Lower leg skin (tissue), 3 donors: ENCODE results near the gene PPP1R12B.
"Not testable (repeated sequence)": the region's sequence is repeated elsewhere in the genome, so short reads cannot be mapped to it uniquely, and the experiment has no call there.

Experiments
- POLR2A ChIP-seq, 2 donors: fragments of 450-650 bp; IDR thresholded peaks; one replicate each; pipeline ENCODE4 v1.6.1; 2016 to 2017; ENCODE audit warnings: antibody characterized with exemption in 2 of 2, mild to moderate bottlenecking in 1 of 2, moderate library complexity in 1 of 2
- TF ChIP-seq, protein P1 (sequence below), 3 donors: fragments of 450-650 bp; IDR thresholded peaks; one replicate each; pipeline ENCODE4 v1.5.1; 2016; ENCODE audit warnings: antibody characterized with exemption in 3 of 3, mild to moderate bottlenecking in 3 of 3, moderate library complexity in 2 of 3

DNA sequence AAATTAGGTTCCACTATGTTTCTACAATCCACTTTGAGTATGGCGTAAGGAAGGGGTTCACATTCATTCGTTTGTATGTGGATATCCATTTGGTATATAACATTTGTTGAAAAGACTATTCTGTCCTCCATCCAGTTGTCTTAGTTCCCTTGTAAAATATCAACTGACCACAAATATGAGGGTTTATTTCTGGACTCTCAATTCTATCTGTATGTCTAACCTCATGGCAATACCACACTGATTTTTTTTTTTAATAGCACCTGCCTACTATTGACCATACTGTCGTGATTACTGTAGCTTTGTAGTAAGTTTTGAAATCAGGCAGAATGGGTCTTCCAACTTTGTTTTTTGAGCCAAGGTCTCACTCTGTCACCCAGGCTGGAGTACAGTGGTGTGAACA is 263.5 kb downstream of the PPP1R12B start:
- TF ChIP-seq, protein P1, sequence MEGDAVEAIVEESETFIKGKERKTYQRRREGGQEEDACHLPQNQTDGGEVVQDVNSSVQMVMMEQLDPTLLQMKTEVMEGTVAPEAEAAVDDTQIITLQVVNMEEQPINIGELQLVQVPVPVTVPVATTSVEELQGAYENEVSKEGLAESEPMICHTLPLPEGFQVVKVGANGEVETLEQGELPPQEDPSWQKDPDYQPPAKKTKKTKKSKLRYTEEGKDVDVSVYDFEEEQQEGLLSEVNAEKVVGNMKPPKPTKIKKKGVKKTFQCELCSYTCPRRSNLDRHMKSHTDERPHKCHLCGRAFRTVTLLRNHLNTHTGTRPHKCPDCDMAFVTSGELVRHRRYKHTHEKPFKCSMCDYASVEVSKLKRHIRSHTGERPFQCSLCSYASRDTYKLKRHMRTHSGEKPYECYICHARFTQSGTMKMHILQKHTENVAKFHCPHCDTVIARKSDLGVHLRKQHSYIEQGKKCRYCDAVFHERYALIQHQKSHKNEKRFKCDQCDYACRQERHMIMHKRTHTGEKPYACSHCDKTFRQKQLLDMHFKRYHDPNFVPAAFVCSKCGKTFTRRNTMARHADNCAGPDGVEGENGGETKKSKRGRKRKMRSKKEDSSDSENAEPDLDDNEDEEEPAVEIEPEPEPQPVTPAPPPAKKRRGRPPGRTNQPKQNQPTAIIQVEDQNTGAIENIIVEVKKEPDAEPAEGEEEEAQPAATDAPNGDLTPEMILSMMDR (IDR thresholded peaks at IDR 0.05), result not testable (repeated sequence)
- not testable (repeated sequence) for TF ChIP-seq POLR2A (IDR thresholded peaks at IDR 0.05)
